Neural progenitor cell (in vitro differentiated cells): ENCODE results near the gene MYO3A.

Experiments
- CTCF ChIP-seq: fragments of 200-600 bp; sonication (generic); IDR thresholded peaks from 2 replicates; pipeline ENCODE4 v1.5.1; 2017; ENCODE audit warnings: antibody characterized with exemption, mild to moderate bottlenecking
- EZH2 ChIP-seq: fragments of 200-600 bp; sonication (generic); IDR thresholded peaks from 2 replicates; pipeline ENCODE4 v1.6.1; 2017; ENCODE audit warnings: antibody characterized with exemption, mild to moderate bottlenecking, moderate library complexity

- TF ChIP-seq CTCF (no peak), EZH2 (no peak)
These were observed 156.7 kb downstream of the MYO3A start for GRCh38 chr10:26090762-26091161.
